Activated CD4-positive, alpha-beta memory T cell treated with anti-CD3 and anti-CD28 coated beads for 36 hours (primary cell): ENCODE measurements around the gene PROC. TPM values are rescaled to one million over a fixed set of nuclear protein-coding genes. Genes with fewer than 3 reads are reported as not detected.
"Not testable (repeated sequence)": the region's sequence is repeated elsewhere in the genome, so short reads cannot be mapped to it uniquely, and the experiment has no call there.

ENCODE experiments used
- CTCF ChIA-PET: fragments of 350-600 bp; sonication (Branson Sonifier 250); formaldehyde crosslinking; loops from one replicate; lab custom pipeline; 2021; ENCODE audit warnings: antibody characterized with exemption, inconsistent platforms; lab: Charles Lee
- POLR2A ChIA-PET: fragments of 350-600 bp; sonication (Branson Sonifier 250); formaldehyde crosslinking; loops from one replicate; lab custom pipeline; 2021; ENCODE audit warnings: antibody characterized with exemption; lab: Charles Lee
- DNase-seq: peaks from one replicate; pipeline ENCODE4 v3.0.0-alpha.2; 2020
- H3K27ac Mint-ChIP-seq: one replicate; pipeline ENCODE4 v1.8.0; 2021; ENCODE audit warnings: mixed read lengths
- H3K27me3 Mint-ChIP-seq: one replicate; pipeline ENCODE4 v1.8.0; 2021; ENCODE audit warnings: mixed read lengths
- H3K36me3 Mint-ChIP-seq: one replicate; pipeline ENCODE4 v1.8.0; 2021; ENCODE audit warnings: mixed read lengths
- H3K4me1 Mint-ChIP-seq: one replicate; pipeline ENCODE4 v1.8.0; 2021; ENCODE audit warnings: low read depth, mixed read lengths
- H3K4me3 Mint-ChIP-seq: one replicate; pipeline ENCODE4 v1.8.0; 2021; ENCODE audit warnings: mild to moderate bottlenecking, mixed read lengths
- H3K9me3 Mint-ChIP-seq: one replicate; pipeline ENCODE4 v1.8.0; 2021; ENCODE audit warnings: mixed read lengths
- intact Hi-C: fragments of 100-400 bp; cut with micrococcal nuclease; formaldehyde crosslinking; loops from one replicate; pipeline ENCODE4 v1.15.1; 2023
- total RNA-seq, 2 experiments: library from RNA; stranded (reverse); gene quantifications; one replicate each; pipeline ENCODE4 v1.2.3, GENCODE V29; 2021

PROC gene
- total RNA-seq, 2 experiments from 2014 or later, result not detected

DNA sequence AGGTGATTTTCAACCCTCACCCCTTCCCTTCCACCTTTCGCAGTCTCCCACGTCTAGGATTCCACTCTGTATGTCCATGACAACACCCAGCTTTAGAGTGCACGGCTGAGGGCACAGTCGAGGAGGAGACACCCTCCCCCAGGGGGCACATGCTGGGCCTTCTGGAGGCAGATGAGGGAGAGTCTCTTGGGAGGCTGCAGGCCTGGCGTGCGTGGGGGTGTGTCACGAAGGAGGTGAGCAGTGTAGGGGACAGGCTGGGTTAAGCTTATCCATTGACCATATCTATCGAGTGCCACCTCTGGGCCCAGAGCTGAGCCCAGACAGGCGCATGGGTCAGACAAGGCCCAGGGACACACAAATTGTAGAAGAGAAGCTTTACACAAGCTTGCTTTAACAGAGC is 18.8 kb downstream of the PROC start:
- Mint-ChIP-seq H3K36me3 (no peaks in the 10 kb centered on the region), H3K4me1 (no peaks in the 10 kb centered on the region), H3K4me3 (no peak overlapping the region), H3K9me3 (peaks cover 12% of the 10 kb centered on the region), H3K27ac (no peak overlapping the region), H3K27me3 (no peaks in the 10 kb centered on the region)
- CTCF ChIA-PET, result interaction anchor here (2.1 kb wide), 1 partner anchor 21 kb away, joined by 5 read pairs; no protein-coding TSS in a partner anchor
- intact Hi-C loops, result no loop called here
- DNase-seq, result no peak
- POLR2A ChIA-PET, result no interaction called here

DNA sequence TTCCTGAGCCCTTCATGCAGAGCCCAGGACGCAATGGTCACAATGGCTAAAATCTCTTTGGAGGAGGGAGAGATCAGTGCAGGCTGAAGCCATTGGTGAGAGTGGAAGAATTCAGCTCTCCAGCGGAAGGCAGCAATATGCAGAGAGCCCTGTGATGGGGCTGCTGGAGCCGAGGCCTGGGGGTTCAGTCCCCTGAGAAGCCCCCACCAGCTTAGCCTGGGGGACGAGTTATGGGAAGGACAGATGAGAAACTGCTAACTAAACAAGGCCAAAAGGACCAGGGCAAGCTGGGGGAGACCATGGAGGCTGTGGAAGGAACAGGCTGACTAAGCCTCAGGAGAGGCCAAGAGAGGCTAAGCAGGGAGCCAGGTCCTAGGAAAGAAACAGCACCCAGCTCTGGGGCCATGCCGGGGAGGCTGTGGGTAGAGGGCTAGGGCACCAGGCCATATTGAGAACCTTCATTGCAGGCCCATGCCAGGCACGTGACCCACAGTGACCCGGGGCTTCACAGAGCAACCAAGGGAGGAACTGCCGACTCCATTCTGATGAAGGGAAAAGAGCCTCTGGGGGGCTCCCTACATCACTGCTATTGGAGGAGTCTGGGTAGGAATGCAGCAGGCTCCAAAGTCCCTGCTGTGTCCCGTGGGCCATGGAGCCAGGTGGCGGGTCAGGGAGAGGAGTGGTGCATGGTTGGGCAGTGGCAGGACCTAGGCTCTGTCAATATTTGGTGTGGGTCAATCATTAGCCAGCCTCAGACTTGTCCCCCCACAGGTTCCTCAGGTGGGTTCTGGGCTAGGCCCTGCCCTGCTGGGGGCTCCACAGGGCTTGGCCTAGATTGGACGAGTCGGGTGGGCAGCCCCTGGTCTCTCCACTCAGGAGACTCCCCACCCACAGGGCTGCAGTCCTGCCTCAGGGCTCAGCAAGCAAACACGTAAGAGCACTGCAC is 19.8 kb downstream of the PROC start:
- POLR2A ChIA-PET, result no interaction called here
- no peaks in the 10 kb centered on the region for H3K27me3 Mint-ChIP-seq
- intact Hi-C loops, result no loop called here
- no peaks in the 10 kb centered on the region for H3K36me3 Mint-ChIP-seq
- CTCF ChIA-PET, result interaction anchor here (2.1 kb wide), 1 partner anchor 22 kb away, joined by 5 read pairs; no protein-coding TSS in a partner anchor
- H3K27ac Mint-ChIP-seq, result no peak overlapping the region
- H3K4me3 Mint-ChIP-seq, result no peak overlapping the region
- no peak for DNase-seq
- H3K4me1 Mint-ChIP-seq, result no peaks in the 10 kb centered on the region
- H3K9me3 Mint-ChIP-seq, result peaks cover 12% of the 10 kb centered on the region

DNA sequence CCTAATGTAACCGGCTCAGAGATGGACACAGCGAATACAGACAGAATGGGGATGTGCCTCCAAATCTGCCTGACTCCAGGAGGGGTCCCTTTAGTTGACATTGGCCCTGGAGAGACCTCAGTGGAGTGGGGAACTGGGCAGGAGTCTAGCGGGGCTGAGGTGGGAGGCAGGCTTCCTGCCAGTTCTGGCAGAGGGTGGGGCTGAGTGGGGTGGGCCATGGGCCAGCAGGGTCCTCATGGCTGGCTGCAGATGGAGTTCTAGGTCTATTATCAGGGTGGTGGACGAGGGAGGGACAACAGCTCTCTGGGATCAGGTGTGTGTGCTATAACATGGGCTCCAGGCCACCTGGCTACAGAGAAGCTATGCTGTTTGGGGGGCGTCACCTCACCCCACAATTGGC is 21.1 kb downstream of the PROC start:
- no peak for DNase-seq
- H3K9me3 Mint-ChIP-seq, result peaks cover 16% of the 10 kb centered on the region
- H3K4me1 Mint-ChIP-seq, result no peaks in the 10 kb centered on the region
- H3K27ac Mint-ChIP-seq, result no peak overlapping the region
- H3K4me3 Mint-ChIP-seq, result no peak overlapping the region
- CTCF ChIA-PET, result no interaction called here
- no peaks in the 10 kb centered on the region for H3K36me3 Mint-ChIP-seq
- intact Hi-C loops, result no loop called here
- no peaks in the 10 kb centered on the region for H3K27me3 Mint-ChIP-seq
- POLR2A ChIA-PET, result no interaction called here

DNA sequence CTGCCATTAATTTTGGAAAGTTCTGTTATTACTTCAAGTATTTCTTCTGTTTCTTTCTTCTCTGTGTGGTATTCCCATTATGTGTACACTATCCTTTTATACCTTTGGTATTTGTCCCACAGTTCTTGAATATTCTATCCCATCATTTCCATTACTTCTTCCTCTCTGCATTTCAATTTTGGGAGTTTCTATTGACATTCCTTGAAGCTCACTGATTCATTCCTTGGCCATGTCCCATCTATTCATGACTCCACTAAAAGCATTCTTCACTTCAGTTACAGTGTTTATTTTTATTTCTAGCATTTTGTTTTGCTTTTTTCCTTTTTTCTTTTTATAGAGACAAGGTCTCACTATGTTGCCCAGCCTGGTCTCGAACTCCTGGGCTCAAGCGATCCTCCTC is 30.3 kb downstream of the PROC start:
- peaks cover 6% of the 10 kb centered on the region for H3K4me1 Mint-ChIP-seq
- H3K27me3 Mint-ChIP-seq, result peaks cover 8% of the 10 kb centered on the region
- H3K4me3 Mint-ChIP-seq, result no peak overlapping the region
- ChIA-PET CTCF (no interaction called here), POLR2A (no interaction called here)
- peaks cover 13% of the 10 kb centered on the region for H3K9me3 Mint-ChIP-seq
- no peak overlapping the region for H3K27ac Mint-ChIP-seq
- peaks cover 11% of the 10 kb centered on the region for H3K36me3 Mint-ChIP-seq
- intact Hi-C loops, result no loop called here
- no peak for DNase-seq

DNA sequence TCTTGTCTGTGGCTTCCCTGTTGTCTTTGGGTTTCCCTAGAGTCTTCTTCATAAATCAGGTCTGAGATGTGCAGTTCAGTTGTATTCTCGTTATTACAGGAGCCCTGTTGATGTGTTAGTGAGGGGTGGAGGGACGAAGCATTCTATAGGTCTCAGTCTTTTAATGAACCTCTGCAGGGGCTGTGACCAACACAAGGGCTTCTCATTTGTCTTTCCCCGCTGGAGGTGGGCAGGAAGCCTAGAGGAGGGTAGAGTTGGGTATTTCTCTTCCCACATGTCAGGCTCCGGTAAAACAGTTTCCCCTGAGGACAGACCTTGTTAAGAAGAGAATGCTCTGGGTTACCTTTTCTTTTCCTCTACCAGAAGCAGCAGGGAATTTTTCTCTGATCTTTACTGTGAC is 31.2 kb downstream of the PROC start:
- Mint-ChIP-seq H3K36me3 (peaks cover 11% of the 10 kb centered on the region), H3K4me1 (peaks cover 6% of the 10 kb centered on the region), H3K27ac (no peak overlapping the region), H3K27me3 (peaks cover 8% of the 10 kb centered on the region), H3K4me3 (no peak overlapping the region), H3K9me3 (peaks cover 10% of the 10 kb centered on the region)
- intact Hi-C loops, result no loop called here
- CTCF ChIA-PET, result no interaction called here
- no peak for DNase-seq
- POLR2A ChIA-PET, result no interaction called here

DNA sequence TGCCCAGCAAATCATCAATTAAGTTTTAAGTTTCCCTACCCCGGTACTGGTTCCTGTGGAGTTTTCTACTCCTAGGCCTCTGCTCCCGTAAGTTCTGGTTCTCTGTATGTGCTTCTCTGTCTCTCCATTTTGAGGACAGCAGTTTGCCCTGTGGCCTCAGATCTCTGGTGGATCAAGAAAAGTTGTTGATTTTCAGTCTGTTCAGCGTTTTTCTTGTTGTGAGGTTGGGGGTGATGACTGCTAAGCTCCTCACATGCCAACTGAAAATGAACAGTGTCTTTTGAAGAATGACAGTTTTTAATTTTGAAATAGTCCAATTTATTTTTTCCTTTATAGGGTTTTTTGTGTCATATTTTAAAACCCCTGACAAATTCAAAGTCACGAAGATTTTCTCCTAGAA is 31.7 kb downstream of the PROC start:
- Mint-ChIP-seq H3K27me3 (peaks cover 8% of the 10 kb centered on the region), H3K4me1 (peaks cover 6% of the 10 kb centered on the region), H3K27ac (no peak overlapping the region), H3K36me3 (peaks cover 11% of the 10 kb centered on the region), H3K4me3 (no peak overlapping the region), H3K9me3 (peaks cover 9% of the 10 kb centered on the region)
- intact Hi-C loops, result no loop called here
- DNase-seq, result no peak
- ChIA-PET CTCF (no interaction called here), POLR2A (no interaction called here)

DNA sequence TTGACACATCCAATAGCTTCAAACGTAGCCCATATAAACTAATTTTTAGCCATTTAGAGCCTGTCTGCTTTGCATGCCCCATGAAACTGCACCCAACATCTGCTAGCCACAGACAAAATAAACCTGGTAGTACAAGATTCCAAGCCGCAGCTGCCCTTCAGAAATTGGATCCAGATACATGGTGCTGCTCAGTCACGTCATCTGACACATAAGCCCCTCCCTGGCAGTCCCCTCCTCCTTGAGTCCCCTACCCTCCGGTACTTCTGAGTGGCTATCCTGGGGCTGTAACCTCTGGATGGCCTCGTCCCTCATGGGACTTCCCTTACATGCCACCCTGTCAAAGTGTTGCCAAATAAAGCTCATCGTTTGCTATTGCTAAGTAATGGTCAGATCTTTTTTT is 33.8 kb downstream of the PROC start:
- peaks cover 18% of the 10 kb centered on the region for H3K4me1 Mint-ChIP-seq
- POLR2A ChIA-PET, result no interaction called here
- intact Hi-C loops, result no loop called here

DNA sequence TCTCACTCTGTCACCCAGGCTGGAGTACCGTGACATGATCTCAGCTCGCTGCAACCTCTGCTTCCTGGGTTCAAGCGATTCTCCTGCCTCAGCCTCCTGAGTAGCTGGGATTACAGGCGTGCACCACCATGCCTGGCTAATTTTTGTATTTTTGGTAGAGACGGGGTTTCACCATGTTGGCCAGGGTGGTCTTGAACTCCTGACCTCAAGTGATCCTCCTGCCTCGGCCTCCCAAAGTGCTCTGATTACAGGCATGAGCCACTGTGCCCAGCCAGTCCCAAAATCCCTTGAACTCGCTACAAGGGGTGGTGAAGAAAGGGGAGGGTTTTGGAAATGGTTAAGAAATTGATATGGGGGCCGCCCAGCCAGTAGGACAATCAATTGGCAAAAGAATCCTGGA is 34.2 kb downstream of the PROC start:
- CTCF ChIA-PET, result interaction anchor here (0.8 kb wide), 2 partner anchors 27 to 128 kb away, joined by 4 read pairs; no protein-coding TSS in a partner anchor
- H3K27ac Mint-ChIP-seq, intact Hi-C loops, H3K9me3 Mint-ChIP-seq, DNase-seq, H3K4me3 Mint-ChIP-seq, H3K27me3 Mint-ChIP-seq, POLR2A ChIA-PET: not testable (repeated sequence)
- Mint-ChIP-seq H3K36me3 (peaks cover 12% of the 10 kb centered on the region), H3K4me1 (peaks cover 19% of the 10 kb centered on the region)

More for the DNA sequence above, 33.8 kb downstream of the PROC start:
- Mint-ChIP-seq H3K36me3 (peaks cover 10% of the 10 kb centered on the region), H3K4me3 (no peak overlapping the region), H3K9me3 (no peaks in the 10 kb centered on the region), H3K27me3 (peaks cover 5% of the 10 kb centered on the region), H3K27ac (no peak overlapping the region)
- CTCF ChIA-PET, result no interaction called here
- no peak for DNase-seq

DNA sequence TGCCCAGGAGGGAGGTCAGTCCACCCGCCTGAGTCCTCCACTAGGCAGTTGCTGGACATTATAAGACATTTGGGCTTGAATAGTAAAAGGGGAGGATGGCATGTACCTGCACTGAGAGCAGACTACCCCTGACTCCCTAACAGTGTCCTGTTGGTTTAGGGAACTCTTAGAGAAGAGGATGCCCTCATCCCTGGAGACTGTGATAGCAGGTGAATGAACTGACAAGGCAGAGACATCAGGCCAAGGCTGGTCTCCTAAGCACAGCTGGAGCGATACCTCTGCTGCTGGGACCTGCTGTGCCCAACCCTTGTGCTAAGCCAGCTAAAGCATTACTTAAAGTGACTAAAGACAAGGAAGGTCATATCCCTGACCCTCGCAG is 34.8 kb downstream of the PROC start:
- H3K4me3 Mint-ChIP-seq, result no peak overlapping the region
- H3K27me3 Mint-ChIP-seq, result peaks cover 8% of the 10 kb centered on the region
- ChIA-PET CTCF (interaction anchor here (0.7 to 0.8 kb wide), 3 partner anchors 26 to 129 kb away, joined by 3 to 4 read pairs (median 4); no protein-coding TSS in a partner anchor), POLR2A (no interaction called here)
- DNase-seq, result no peak
- H3K9me3 Mint-ChIP-seq, result no peaks in the 10 kb centered on the region
- H3K4me1 Mint-ChIP-seq, result peaks cover 23% of the 10 kb centered on the region
- peaks cover 13% of the 10 kb centered on the region for H3K36me3 Mint-ChIP-seq
- H3K27ac Mint-ChIP-seq, result no peak overlapping the region
- intact Hi-C loops, result no loop called here

DNA sequence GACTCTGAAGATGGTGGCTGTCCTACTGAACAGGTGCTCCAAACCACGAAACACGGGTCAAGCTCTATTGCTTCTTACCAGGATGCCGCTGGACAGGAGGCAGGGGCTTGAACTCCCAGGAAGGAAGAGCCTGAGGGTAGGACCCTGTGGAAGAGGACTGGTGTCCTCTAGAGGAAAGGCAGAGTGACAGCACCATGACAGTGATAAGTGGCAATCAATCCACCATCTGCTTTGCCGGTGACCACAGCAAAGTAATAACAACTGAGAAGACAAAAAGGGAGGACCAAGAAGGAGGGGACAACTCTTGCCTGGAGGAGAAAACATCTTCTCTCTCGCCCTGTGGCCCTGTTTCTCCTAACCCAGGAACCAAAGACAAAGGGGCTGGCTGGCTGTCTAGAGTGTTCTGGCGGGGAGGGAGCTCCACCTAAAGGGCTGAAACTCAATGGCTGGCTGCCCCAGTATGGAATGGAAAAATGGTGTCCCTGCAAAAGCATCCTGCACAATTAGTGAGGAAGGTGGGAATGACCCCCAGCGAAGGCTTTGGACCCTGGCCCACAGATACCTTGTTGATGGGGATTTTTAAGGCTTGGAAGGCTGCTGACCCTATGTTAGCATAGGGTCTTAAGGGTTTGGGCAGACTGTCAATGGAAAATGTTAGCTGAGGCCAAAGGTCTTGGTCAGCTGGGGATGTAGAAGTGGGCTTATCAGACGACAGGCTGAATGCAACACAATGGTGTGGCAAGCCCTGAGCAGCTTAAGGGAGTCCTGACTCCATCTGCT is 35.4 kb downstream of the PROC start:
- CTCF ChIA-PET, result interaction anchor here (0.7 to 1.1 kb wide), 5 partner anchors 26 to 230 kb away, joined by 3 to 4 read pairs (median 3); no protein-coding TSS in a partner anchor
- no peak for DNase-seq
- intact Hi-C loops, result no loop called here
- H3K36me3 Mint-ChIP-seq, result peaks cover 13% of the 10 kb centered on the region
- H3K27me3 Mint-ChIP-seq, result peaks cover 8% of the 10 kb centered on the region
- H3K4me3 Mint-ChIP-seq, result no peak overlapping the region
- POLR2A ChIA-PET, result no interaction called here
- H3K4me1 Mint-ChIP-seq, result peaks cover 25% of the 10 kb centered on the region
- H3K27ac Mint-ChIP-seq, result no peak overlapping the region
- H3K9me3 Mint-ChIP-seq, result no peaks in the 10 kb centered on the region

DNA sequence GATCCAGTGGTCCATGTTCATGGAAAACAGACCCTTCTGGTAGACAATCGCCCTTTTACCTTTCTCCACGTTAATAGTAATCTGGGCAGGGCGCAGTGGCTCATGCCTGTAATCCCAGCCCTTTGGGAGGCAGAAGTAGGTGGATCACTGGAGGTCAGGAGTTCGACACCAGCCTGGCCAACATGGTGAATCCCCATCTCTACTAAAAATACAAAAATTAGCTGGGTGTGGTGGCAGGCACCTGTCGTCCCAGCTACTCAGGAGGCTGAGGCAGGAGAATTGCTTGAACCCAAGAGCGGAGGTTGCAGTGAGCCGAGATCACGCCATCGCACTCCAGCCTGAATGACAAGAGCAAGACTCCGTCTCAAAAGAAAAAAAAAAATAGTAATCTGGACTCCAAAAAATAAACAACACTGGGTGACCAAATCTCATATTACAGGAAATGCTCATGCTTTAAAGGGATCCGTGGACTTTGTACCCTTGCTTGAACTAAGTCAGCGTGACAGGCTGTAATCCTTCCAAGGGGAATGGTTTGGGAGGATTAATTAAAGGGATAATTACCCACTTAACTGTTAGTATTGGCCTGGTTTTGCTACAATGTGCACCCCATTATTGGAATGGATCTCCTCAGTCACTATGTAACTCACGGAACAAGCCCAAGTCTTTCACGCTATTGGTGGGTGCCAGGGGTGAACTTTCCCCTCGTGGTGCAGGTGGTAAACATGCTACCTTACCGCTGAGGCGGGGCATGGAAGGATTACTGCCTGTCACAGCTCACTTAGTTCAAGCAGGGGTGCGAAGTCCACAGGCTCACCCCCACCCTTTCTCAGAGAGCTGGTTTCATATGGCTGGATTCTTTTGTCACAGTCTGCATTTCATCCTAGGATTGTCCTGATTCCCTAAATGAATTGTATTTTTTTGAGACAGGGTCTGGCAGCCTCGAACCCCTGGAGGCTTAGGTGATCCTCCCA is 36.7 kb downstream of the PROC start:
- ChIA-PET POLR2A (no interaction called here), CTCF (interaction anchor here (1.0 to 1.3 kb wide), 5 partner anchors 10 to 258 kb away, joined by 3 to 4 read pairs (median 3); no protein-coding TSS in a partner anchor)
- Mint-ChIP-seq H3K36me3 (peaks cover 12% of the 10 kb centered on the region), H3K4me1 (peaks cover 25% of the 10 kb centered on the region), H3K9me3 (no peaks in the 10 kb centered on the region), H3K27ac (no peak overlapping the region), H3K27me3 (peaks cover 3% of the 10 kb centered on the region), H3K4me3 (no peak overlapping the region)
- intact Hi-C loops, result loop anchor here (1.0 to 5.0 kb wide), 2 partner anchors 39 to 107 kb away; no protein-coding TSS in a partner anchor
- no peak for DNase-seq
